NT2/D1 (cell line): ENCODE measurements around the gene DCC.

Experiments
- DNase-seq: peaks from one replicate; pipeline ENCODE4 v3.0.0-alpha.2; 2011; ENCODE audit warnings: low read depth, low spot score
- H3K27me3 ChIP-seq: 2 replicates; pipeline ENCODE4 v1.6.0; 2011; ENCODE audit warnings: mild to moderate bottlenecking; ENCODE audit not compliant: insufficient read length, insufficient read depth
- H3K36me3 ChIP-seq: 2 replicates; pipeline ENCODE4 v1.6.1; 2011; ENCODE audit warnings: mild to moderate bottlenecking, low read length, mixed read lengths; ENCODE audit not compliant: insufficient read depth, insufficient read length
- H3K4me1 ChIP-seq: 2 replicates; pipeline ENCODE4 v1.5.1; 2011; ENCODE audit not compliant: insufficient read depth, insufficient read length
- H3K4me3 ChIP-seq: 2 replicates; pipeline ENCODE4 v1.5.1; 2011; ENCODE audit warnings: low read depth; ENCODE audit not compliant: insufficient read length
- H3K9ac ChIP-seq: 2 replicates; pipeline ENCODE4 v1.6.0; 2011; ENCODE audit warnings: low read depth; ENCODE audit not compliant: insufficient read length
- H3K9me3 ChIP-seq: 2 replicates; pipeline ENCODE4 v1.5.1; 2011; ENCODE audit warnings: mild to moderate bottlenecking, low read length; ENCODE audit not compliant: insufficient read depth
- SUZ12 ChIP-seq: IDR thresholded peaks from 2 replicates; pipeline ENCODE4 v1.6.1; 2011; ENCODE audit not compliant: insufficient read length, insufficient read depth; ENCODE audit errors: extremely low read depth
- YY1 ChIP-seq: IDR thresholded peaks from 2 replicates; pipeline ENCODE4 v1.6.1; 2011; ENCODE audit not compliant: insufficient read length, insufficient read depth
- ZNF274 ChIP-seq: IDR thresholded peaks from 2 replicates; pipeline ENCODE4 v1.6.1; 2011; ENCODE audit warnings: mild to moderate bottlenecking, low read depth, low read length

Gene DCC

GRCh38 chr18:52845036-52845435 is 505.0 kb downstream of the DCC start:
- H3K4me3 ChIP-seq: no peak overlapping the region
- no peak overlapping the region for H3K9ac ChIP-seq
- no peak for DNase-seq
- H3K27me3 ChIP-seq: no peaks in the 10 kb centered on the region
- TF ChIP-seq SUZ12: no peak
- no peak for TF ChIP-seq YY1
- TF ChIP-seq ZNF274: no peak
- no peaks in the 10 kb centered on the region for H3K4me1 ChIP-seq
- no peaks in the 10 kb centered on the region for H3K9me3 ChIP-seq
- H3K36me3 ChIP-seq: no peaks in the 10 kb centered on the region

GRCh38 chr18:52850031-52850560 is 510.1 kb downstream of the DCC start:
- no peak overlapping the region for H3K9ac ChIP-seq
- H3K9me3 ChIP-seq: no peaks in the 10 kb centered on the region
- no peaks in the 10 kb centered on the region for H3K4me1 ChIP-seq
- H3K27me3 ChIP-seq: no peaks in the 10 kb centered on the region
- no peak for DNase-seq
- H3K36me3 ChIP-seq: no peaks in the 10 kb centered on the region
- no peak for TF ChIP-seq SUZ12
- no peak for TF ChIP-seq YY1
- TF ChIP-seq ZNF274: no peak
- no peak overlapping the region for H3K4me3 ChIP-seq

GRCh38 chr18:52861558-52861957 is 521.6 kb downstream of the DCC start:
- H3K9me3 ChIP-seq: no peaks in the 10 kb centered on the region
- H3K27me3 ChIP-seq: no peaks in the 10 kb centered on the region
- no peak overlapping the region for H3K9ac ChIP-seq
- no peak for DNase-seq
- TF ChIP-seq YY1 (no peak), ZNF274 (no peak), SUZ12 (no peak)
- no peak overlapping the region for H3K4me3 ChIP-seq
- H3K36me3 ChIP-seq: no peaks in the 10 kb centered on the region
- no peaks in the 10 kb centered on the region for H3K4me1 ChIP-seq

GRCh38 chr18:52869349-52869923 is 529.4 kb downstream of the DCC start:
- Histone ChIP-seq H3K9ac (no peak overlapping the region), H3K27me3 (no peaks in the 10 kb centered on the region), H3K9me3 (no peaks in the 10 kb centered on the region), H3K4me1 (no peaks in the 10 kb centered on the region), H3K36me3 (no peaks in the 10 kb centered on the region), H3K4me3 (no peak overlapping the region)
- DNase-seq: no peak
- no peak for TF ChIP-seq ZNF274
- TF ChIP-seq YY1: no peak
- no peak for TF ChIP-seq SUZ12

- no peak overlapping the region for H3K4me3 ChIP-seq
- no peaks in the 10 kb centered on the region for H3K9me3 ChIP-seq
- no peak for DNase-seq
- TF ChIP-seq SUZ12: no peak
- TF ChIP-seq ZNF274: no peak
- TF ChIP-seq YY1: no peak
- H3K9ac ChIP-seq: no peak overlapping the region
- H3K36me3 ChIP-seq: no peaks in the 10 kb centered on the region
- H3K4me1 ChIP-seq: no peaks in the 10 kb centered on the region
- no peaks in the 10 kb centered on the region for H3K27me3 ChIP-seq
Observed at GRCh38 chr18:52869942-52870907, 530.2 kb downstream of the DCC start.

GRCh38 chr18:52874774-52875173 is 534.8 kb downstream of the DCC start:
- Histone ChIP-seq H3K27me3 (no peaks in the 10 kb centered on the region), H3K9me3 (no peaks in the 10 kb centered on the region), H3K9ac (no peak overlapping the region), H3K36me3 (no peaks in the 10 kb centered on the region), H3K4me1 (no peaks in the 10 kb centered on the region), H3K4me3 (no peak overlapping the region)
- no peak for TF ChIP-seq YY1
- no peak for TF ChIP-seq SUZ12
- no peak for TF ChIP-seq ZNF274
- no peak for DNase-seq

- Histone ChIP-seq H3K4me1 (no peaks in the 10 kb centered on the region), H3K9me3 (no peaks in the 10 kb centered on the region), H3K4me3 (no peak overlapping the region), H3K9ac (no peak overlapping the region), H3K36me3 (no peaks in the 10 kb centered on the region), H3K27me3 (no peaks in the 10 kb centered on the region)
- no peak for DNase-seq
- no peak for TF ChIP-seq YY1
- no peak for TF ChIP-seq ZNF274
- no peak for TF ChIP-seq SUZ12
Observed at GRCh38 chr18:52875725-52876124, 535.7 kb downstream of the DCC start.
